Smooth muscle cell (in vitro differentiated cells): ENCODE data around the gene UBXN6. TPM values are rescaled to one million over a fixed set of nuclear protein-coding genes. Genes with fewer than 3 reads are reported as not detected.

Experiments
- DNase-seq: peaks from one replicate; lab custom pipeline; 2025; ENCODE audit not compliant: unreplicated experiment; lab: John Stamatoyannopoulos, UW
- H2AFZ ChIP-seq: fragments of 200-600 bp; sonication (generic); 2 replicates; pipeline ENCODE4 v1.6.0; 2016; ENCODE audit warnings: antibody characterized with exemption, low read depth, mild to moderate bottlenecking
- H3F3A ChIP-seq: fragments of 200-600 bp; sonication (generic); 2 replicates; pipeline ENCODE4 v1.6.0; 2017; ENCODE audit warnings: antibody characterized with exemption, low read depth
- H3K27ac ChIP-seq: fragments of 200-600 bp; sonication (generic); 2 replicates; pipeline ENCODE4 v1.5.1; 2016; ENCODE audit warnings: low read depth, mild to moderate bottlenecking
- H3K27me3 ChIP-seq: fragments of 200-600 bp; sonication (generic); 2 replicates; pipeline ENCODE4 v1.6.1; 2016; ENCODE audit warnings: low read depth, mild to moderate bottlenecking
- H3K36me3 ChIP-seq: fragments of 200-600 bp; sonication (generic); 2 replicates; pipeline ENCODE4 v1.5.1; 2016; ENCODE audit warnings: low read depth
- H3K4me1 ChIP-seq: fragments of 200-600 bp; sonication (generic); 2 replicates; pipeline ENCODE4 v1.5.1; 2016; ENCODE audit warnings: low read depth
- H3K4me2 ChIP-seq: fragments of 200-600 bp; sonication (generic); 2 replicates; pipeline ENCODE4 v1.6.0; 2016; ENCODE audit warnings: mild to moderate bottlenecking
- H3K4me3 ChIP-seq: fragments of 200-600 bp; sonication (generic); 2 replicates; pipeline ENCODE4 v1.5.1; 2016; ENCODE audit warnings: mild to moderate bottlenecking
- H3K79me2 ChIP-seq: fragments of 200-600 bp; sonication (generic); 2 replicates; pipeline ENCODE4 v1.6.0; 2016; ENCODE audit warnings: low read depth, mild to moderate bottlenecking
- H3K9ac ChIP-seq: fragments of 200-600 bp; sonication (generic); 2 replicates; pipeline ENCODE4 v1.6.0; 2016; ENCODE audit warnings: low read depth
- H3K9me3 ChIP-seq: fragments of 200-600 bp; sonication (generic); replicated peaks from 2 replicates; pipeline ENCODE4 v1.5.1; 2016; ENCODE audit warnings: low read depth
- H4K20me1 ChIP-seq: fragments of 200-600 bp; sonication (generic); 2 replicates; pipeline ENCODE4 v1.6.0; 2016; ENCODE audit warnings: low read depth
- WGBS: methylation state at CpG from one replicate; pipeline ENCODE4 v1.1.7; 2016; ENCODE audit warnings: low lambda C conversion rate; 5-methylcytosine and 5-hydroxymethylcytosine counted together
- polyA plus RNA-seq: library from polyadenylated mRNA; unstranded; fragments of >200 nt; fragmentation: Nextera tagmentation; extraction: Ambion mirVana; gene quantifications from 2 replicates; pipeline ENCODE4 v1.2.1, GENCODE V29; 2016
- total RNA-seq: library from RNA; depleted of rRNA; stranded (reverse); fragments of >200 nt; gene quantifications from 2 replicates; pipeline ENCODE4 v1.2.3, GENCODE V29; 2014
- TF ChIP-seq, protein P1 (sequence below): fragments of 200-600 bp; sonication (generic); IDR thresholded peaks from 2 replicates; pipeline ENCODE4 v1.5.1; 2017; ENCODE audit warnings: borderline replicate concordance, mild to moderate bottlenecking, antibody characterized with exemption; ENCODE audit not compliant: insufficient read depth, poor library complexity, severe bottlenecking

The UBXN6 gene
- total and polyA plus RNA-seq, 2 experiments from 2014 or later = 44.8 to 50.7 TPM

DNA sequence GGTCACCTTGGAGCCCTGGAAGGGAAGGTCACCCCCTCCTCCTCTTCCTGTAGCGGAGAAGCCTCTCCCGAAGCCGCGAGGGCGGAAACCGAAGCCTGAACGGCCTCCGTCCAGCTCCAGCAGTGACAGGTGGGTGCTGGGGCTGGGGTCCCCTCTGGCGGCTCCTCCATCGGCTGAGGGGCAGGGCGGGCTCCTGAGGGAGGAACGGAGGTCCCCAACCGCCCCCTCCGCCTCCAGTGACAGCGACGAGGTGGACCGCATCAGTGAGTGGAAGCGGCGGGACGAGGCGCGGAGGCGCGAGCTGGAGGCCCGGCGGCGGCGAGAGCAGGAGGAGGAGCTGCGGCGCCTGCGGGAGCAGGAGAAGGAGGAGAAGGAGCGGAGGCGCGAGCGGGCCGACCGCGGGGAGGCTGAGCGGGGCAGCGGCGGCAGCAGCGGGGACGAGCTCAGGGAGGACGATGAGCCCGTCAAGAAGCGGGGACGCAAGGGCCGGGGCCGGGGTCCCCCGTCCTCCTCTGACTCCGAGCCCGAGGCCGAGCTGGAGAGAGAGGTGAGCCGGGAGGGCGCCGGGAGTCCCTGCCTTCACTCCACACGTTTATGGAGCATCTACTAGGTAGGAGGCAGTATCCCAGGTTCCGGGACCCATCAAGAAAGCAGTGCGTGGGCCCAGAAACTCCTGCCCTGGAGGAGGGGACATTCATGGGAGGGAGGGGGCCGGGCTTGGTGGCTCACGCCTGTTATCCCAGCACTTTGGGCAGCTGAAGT is 36.5 kb upstream of the UBXN6 start:
- H3K27ac ChIP-seq = no peak overlapping the region
- H3K4me1 ChIP-seq = no peaks in the 10 kb centered on the region
- H3K79me2 ChIP-seq = peaks cover 3% of the 10 kb centered on the region
- TF ChIP-seq, protein P1, sequence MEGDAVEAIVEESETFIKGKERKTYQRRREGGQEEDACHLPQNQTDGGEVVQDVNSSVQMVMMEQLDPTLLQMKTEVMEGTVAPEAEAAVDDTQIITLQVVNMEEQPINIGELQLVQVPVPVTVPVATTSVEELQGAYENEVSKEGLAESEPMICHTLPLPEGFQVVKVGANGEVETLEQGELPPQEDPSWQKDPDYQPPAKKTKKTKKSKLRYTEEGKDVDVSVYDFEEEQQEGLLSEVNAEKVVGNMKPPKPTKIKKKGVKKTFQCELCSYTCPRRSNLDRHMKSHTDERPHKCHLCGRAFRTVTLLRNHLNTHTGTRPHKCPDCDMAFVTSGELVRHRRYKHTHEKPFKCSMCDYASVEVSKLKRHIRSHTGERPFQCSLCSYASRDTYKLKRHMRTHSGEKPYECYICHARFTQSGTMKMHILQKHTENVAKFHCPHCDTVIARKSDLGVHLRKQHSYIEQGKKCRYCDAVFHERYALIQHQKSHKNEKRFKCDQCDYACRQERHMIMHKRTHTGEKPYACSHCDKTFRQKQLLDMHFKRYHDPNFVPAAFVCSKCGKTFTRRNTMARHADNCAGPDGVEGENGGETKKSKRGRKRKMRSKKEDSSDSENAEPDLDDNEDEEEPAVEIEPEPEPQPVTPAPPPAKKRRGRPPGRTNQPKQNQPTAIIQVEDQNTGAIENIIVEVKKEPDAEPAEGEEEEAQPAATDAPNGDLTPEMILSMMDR = no peak
- H3K36me3 ChIP-seq = no peaks in the 10 kb centered on the region
- no peaks in the 10 kb centered on the region for H4K20me1 ChIP-seq
- no peak overlapping the region for H3K4me2 ChIP-seq
- DNase-seq = no peak
- H3K9me3 ChIP-seq = no peaks in the 10 kb centered on the region
- H3K4me3 ChIP-seq = no peak overlapping the region
- H3F3A ChIP-seq = no peaks in the 10 kb centered on the region
- no peak overlapping the region for H2AFZ ChIP-seq
- no peak overlapping the region for H3K9ac ChIP-seq
- H3K27me3 ChIP-seq = no peaks in the 10 kb centered on the region
- WGBS = 98% methylated on average over 50 of the region's 61 CpGs

DNA sequence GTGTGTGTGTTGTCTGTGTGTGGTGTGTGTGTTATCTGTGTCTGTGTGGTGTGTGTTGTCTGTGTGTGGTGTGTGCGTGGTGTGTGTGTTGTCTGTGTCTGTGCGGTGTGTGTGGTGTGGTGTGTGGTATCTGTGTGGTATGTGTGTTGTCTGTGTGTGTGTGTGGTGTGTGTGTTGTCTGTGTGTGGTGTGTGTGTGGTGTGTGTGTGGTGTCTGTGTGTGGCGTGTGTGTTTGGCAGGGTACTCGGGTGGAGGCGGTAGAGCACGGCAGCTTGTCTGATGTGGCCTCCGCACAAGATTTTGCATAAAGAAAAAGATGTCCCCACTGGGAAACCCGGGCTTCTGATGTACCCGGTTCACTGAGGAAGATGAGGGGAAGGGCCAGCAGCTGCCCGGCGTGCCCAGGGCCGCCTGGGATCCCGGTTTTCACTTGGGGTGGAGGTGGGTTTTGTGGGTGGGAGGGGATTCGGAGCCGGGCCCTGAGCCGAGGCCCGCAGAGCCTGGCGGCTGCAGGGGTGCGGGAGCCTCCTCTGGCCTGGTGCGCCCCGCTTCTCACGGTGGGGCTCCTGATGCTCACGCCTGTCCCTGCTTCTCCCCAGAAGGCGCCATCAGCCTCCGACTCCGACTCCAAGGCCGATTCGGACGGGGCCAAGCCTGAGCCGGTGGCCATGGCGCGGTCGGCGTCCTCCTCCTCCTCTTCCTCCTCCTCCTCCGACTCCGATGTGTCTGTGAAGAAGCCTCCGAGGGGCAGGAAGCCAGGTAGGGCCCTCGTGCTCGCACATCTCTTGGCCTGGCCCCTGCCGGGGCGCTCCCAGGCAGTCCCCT is 35.7 kb upstream of the UBXN6 start:
- Histone ChIP-seq H3K9ac (no peak overlapping the region), H3K4me1 (no peaks in the 10 kb centered on the region), H3K9me3 (no peaks in the 10 kb centered on the region), H3F3A (no peaks in the 10 kb centered on the region), H3K36me3 (no peaks in the 10 kb centered on the region), H3K4me3 (no peak overlapping the region), H3K4me2 (no peak overlapping the region), H2AFZ (no peak overlapping the region), H4K20me1 (no peaks in the 10 kb centered on the region), H3K27ac (no peak overlapping the region), H3K79me2 (peaks cover 3% of the 10 kb centered on the region), H3K27me3 (no peaks in the 10 kb centered on the region)
- TF ChIP-seq, protein P1 = no peak
- no peak for DNase-seq
- over 99% methylated on average over 21 of the region's 41 CpGs for WGBS

DNA sequence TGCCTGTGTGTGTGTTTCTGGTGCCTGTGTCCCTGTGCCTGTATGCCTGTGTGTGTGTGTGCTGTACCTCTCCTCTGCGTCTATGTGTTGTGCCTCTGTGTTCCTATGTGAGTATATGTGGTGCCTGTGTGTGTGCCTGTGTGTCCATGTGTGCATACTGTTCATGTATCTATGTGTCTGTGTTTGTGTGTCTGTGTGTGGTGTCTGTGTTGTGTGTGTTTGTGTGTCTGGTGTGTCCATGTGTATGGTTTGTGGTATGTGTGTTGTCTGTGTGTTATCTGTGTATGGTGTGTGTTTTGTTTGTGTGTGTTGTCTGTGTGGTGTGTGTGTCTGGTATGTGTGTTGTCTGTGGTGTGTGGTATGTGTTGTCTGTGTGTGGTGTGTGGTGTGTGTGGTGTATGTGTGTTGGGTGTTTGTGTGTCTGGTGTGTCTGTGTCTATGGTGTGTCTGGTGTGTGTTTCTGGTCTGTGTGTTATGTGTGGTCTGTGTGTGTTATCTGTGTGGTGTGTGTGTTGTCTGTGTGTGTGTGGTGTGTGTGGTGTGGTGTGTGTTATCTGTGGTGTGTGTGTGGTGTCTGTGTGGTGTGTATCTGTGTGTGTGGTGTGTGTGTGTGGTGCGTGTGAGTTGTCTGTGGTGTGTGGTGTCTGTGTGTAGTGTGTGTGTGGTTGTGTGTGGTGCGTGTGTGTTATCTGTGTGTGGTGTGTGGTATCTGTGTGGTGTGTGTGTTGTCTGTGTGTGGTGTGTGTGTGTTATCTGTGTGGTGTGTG is 34.9 kb upstream of the UBXN6 start:
- Histone ChIP-seq H3K9ac (no peak overlapping the region), H3K4me2 (no peak overlapping the region), H3K36me3 (no peaks in the 10 kb centered on the region), H3K4me3 (no peak overlapping the region), H2AFZ (no peak overlapping the region), H3F3A (no peaks in the 10 kb centered on the region), H3K79me2 (peaks cover 3% of the 10 kb centered on the region), H4K20me1 (peaks cover 2% of the 10 kb centered on the region), H3K4me1 (no peaks in the 10 kb centered on the region), H3K27ac (no peak overlapping the region), H3K27me3 (no peaks in the 10 kb centered on the region), H3K9me3 (no peaks in the 10 kb centered on the region)
- no peak for DNase-seq
- TF ChIP-seq, protein P1 = no peak
- WGBS = 100% methylated on average over 3 of the region's 3 CpGs
